ENCODE results near the gene ZC3H14.
A peak's percentile ranks its signal among the peaks of the same experiment; 100 is the strongest.
"Not testable (repeated sequence)": the region's sequence is repeated elsewhere in the genome, so short reads cannot be mapped to it uniquely, and the experiment has no call there.

The ZC3H14 gene, protein sequence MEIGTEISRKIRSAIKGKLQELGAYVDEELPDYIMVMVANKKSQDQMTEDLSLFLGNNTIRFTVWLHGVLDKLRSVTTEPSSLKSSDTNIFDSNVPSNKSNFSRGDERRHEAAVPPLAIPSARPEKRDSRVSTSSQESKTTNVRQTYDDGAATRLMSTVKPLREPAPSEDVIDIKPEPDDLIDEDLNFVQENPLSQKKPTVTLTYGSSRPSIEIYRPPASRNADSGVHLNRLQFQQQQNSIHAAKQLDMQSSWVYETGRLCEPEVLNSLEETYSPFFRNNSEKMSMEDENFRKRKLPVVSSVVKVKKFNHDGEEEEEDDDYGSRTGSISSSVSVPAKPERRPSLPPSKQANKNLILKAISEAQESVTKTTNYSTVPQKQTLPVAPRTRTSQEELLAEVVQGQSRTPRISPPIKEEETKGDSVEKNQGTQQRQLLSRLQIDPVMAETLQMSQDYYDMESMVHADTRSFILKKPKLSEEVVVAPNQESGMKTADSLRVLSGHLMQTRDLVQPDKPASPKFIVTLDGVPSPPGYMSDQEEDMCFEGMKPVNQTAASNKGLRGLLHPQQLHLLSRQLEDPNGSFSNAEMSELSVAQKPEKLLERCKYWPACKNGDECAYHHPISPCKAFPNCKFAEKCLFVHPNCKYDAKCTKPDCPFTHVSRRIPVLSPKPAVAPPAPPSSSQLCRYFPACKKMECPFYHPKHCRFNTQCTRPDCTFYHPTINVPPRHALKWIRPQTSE

DNA sequence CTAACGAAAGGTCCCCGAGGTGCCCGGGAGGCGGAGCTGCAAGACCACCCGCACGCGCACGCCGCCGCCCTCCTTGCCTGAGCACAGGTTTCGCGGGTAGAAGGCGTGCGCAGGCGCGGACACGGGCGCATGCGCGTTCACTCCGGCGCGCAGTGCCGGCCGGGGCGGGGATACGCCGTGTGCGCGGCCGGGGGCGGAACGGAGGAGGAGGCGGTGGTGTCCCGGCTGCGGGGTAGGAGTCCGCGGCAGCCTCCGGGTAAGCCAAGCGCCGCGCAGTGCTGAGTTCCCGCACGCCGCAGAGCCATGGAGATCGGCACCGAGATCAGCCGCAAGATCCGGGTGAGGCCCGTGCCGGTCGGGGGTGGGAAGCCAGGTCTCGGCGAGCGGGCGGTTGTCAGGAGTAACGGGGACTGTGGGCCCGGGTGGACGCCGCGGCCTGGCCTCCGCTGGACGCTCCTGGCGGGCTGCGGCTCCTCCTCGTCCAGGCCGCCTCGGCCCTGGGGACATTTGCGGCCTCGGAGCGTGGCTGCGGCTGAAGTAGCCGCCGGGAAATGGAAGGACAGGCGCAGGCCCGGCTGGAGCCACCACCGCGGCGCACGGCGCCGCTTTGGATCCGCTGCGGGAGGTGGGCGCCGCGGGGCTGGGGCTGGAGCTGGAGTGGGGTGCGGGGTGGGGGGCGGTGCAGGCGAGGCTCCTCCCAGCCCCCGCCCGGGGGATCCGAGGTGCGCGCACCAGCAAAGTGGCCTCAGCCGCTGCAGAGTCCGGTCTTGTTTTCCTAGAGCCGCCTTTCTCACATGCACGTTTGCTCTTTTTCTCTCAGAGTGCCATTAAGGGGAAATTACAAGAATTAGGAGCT, at the start of gene ZC3H14:
TSS of gene ZC3H14 (plus strand) at position 207 of the 856 bp plus-strand sequence. CDS start at position 304, 97 bp downstream.
- DNase-seq (ENCODE audit: low read depth in 1 of 2, low spot score in 1 of 2), result peak; percentile 80 to 81

- DNase-seq (ENCODE audit: low read depth in 1 of 2, low spot score in 1 of 2), result no peak
Observed at GRCh38 chr14:88515499-88516221, 47.2 kb upstream of the ZC3H14 start.

GRCh38 chr14:88516861-88517357, 45.9 kb upstream of the ZC3H14 start:
- DNase-seq (ENCODE audit: low read depth in 1 of 2, low spot score in 1 of 2), result no peak

DNA sequence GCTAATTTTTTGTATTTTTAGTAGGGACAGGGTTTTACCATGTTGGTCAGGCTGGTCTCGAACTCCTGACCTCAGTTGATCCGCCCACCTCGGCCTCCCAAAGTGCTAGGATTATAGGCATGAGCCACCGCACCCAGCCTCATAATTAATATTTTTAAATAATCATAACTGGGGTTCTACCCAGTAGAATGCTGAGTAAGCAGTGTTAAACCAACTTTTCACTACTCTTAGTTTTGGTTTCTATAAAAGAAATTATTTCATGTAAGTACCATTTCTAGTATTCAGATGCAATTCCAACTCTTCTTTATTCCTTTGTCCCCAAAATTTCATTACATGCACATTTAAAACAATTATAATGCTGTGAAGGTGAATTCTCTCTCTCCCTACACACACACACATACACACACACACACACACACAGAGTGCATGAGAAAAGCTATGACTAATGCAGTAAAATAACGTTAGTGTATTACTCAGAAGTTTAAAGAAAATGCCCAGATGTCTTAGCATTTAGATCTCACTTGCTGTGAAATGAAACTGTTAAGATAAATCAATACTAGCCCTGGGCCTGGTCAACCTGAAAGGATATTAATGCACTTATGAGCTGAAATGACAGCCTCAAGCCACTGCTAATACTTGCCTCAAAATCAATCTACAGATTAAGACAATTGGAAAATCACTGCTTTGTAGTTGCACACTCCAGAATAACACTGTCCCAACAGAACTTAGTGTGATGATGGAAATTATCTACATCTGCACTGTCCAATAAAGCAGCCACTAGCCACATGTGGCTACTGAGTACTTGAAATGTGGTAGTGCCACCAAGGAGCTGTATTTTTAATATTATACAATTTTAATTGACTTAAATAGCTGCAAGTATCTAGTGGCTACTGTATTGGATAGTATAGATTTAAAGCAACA, 44.0 kb upstream of the ZC3H14 start:
- DNase-seq (ENCODE audit: low read depth in 1 of 2, low spot score in 1 of 2), result no peak

DNA sequence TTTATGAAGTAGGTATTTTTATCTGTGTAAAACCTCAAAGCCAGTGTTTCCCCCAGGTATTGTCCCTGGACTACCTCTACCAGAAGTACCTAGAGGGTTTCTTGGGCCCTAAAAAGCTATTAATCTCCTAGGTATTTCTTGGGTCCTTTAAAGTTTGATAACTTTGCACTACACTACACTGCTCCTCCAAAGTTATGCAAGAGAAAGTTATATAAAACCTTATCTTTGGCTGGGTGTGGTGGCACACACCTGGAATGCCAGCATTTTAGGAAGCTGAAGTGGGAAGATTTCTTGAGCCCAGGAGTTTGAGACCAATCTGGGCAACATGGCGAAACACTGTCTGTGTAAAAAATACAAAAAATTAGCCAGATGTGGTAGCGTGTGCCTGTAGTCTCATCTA, 42.9 kb upstream of the ZC3H14 start:
- DNase-seq (ENCODE audit: low read depth in 1 of 2, low spot score in 1 of 2), result no peak

DNA sequence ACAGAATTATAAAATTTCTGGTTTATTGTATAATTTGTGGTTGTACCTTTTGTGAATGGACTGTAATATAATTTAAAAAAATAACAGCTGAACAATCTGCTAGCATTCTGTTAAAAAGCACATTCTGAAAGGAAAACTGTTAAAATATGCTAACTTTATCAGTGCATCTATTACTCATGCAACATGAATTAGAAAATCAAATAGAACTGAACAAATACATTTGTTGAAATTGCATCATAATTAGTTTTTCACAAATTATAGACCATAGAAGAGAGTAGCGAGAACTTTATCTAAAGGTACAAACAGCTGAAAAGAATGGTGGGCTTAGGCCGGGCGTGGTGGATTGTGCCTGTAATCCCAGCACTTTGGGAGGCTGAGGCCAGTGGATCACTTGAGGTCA, 41.0 kb upstream of the ZC3H14 start:
- DNase-seq (ENCODE audit: low read depth in 1 of 2, low spot score in 1 of 2), result no peak

- DNase-seq (ENCODE audit: low read depth in 1 of 2, low spot score in 1 of 2), result no peak
Observed at GRCh38 chr14:88522393-88522792, 40.4 kb upstream of the ZC3H14 start.

GRCh38 chr14:88529889-88530288, 32.9 kb upstream of the ZC3H14 start:
- DNase-seq (ENCODE audit: low read depth in 1 of 2, low spot score in 1 of 2), result not testable (repeated sequence)

GRCh38 chr14:88533064-88533602, 29.7 kb upstream of the ZC3H14 start:
- no peak for DNase-seq (ENCODE audit: low read depth in 1 of 2, low spot score in 1 of 2)

DNA sequence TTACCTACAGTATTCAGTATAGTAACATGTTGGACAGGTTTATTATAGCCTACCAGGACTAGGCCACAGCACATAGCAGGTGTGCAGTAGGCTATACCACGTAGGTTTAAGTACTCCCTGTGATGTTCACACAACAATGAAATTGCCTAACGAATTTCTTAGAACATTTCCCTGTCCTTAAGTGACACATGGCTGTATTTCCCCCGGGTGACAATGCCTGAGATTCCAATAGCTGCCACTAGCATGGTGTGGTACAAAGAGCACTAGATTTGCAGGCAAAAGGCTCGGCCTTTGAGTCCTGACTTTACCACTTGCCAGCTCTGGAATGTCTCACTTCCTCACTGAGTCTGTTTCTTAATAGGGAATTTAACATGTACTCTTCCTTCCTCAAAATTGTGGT, 27.7 kb upstream of the ZC3H14 start:
- DNase-seq (ENCODE audit: low read depth in 1 of 2, low spot score in 1 of 2), result no peak

- DNase-seq (ENCODE audit: low read depth in 1 of 2, low spot score in 1 of 2), result no peak
Observed at GRCh38 chr14:88535813-88536212, 27.0 kb upstream of the ZC3H14 start.

- no peak for DNase-seq (ENCODE audit: low read depth in 1 of 2, low spot score in 1 of 2)
Observed at GRCh38 chr14:88541324-88541723, 21.5 kb upstream of the ZC3H14 start.

GRCh38 chr14:88542857-88543795, 19.7 kb upstream of the ZC3H14 start:
- no peak for DNase-seq (ENCODE audit: low read depth in 1 of 2, low spot score in 1 of 2)

DNA sequence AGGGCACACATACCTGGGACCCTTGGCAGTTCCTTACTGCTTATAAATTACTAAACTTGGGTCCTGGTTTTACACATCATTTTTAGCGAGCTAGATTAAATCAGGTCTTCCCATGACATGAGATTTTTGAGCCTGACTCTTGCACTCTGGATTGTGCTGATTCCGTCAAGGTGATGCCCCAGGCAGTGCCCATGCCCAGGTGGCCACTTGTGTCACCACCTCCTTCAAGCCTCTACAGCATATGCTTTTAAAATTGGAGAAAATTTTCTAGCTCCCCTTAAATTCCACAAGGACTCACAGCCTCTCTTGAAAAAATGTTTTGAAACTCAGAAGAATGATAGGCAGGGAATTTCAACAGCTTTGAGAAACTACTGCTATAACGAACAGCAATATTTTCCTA, 17.6 kb upstream of the ZC3H14 start:
- no peak for DNase-seq (ENCODE audit: low read depth in 1 of 2, low spot score in 1 of 2)

DNA sequence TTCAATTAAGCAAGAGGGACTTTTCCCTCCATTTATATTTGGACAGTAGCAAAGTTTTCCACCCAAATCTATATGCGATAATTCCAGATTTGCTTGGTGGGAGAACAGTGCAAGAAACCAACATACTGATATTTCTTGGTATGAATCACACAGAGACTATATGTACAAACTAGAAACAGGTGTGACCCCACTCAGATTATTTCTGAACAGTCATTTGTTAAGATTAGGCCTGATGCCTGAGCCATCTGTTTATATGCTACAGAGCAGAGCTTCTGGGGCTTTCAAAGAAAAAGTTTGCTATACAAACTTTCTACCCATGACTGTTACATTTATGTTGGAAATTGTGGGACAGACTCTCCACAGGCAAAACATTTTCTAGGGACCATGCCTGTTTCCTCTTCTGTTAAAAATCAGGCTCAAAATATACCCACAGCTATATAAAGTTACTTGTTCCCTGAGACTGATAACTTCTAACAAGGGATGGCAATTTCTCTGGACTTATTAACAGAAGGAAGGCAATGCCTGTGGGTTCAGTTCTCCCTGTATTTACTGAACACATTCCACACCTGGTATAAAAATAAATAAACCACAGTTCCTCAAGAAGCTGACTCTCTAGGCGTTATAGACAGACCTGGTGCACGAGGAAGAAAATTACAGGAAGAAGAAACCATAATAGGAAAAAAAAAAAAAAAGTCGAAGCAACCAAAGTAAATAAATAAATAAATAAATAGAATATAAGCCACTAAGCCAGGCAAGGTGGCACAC, 16.0 kb upstream of the ZC3H14 start:
- DNase-seq (ENCODE audit: low read depth in 1 of 2, low spot score in 1 of 2), result no peak

DNA sequence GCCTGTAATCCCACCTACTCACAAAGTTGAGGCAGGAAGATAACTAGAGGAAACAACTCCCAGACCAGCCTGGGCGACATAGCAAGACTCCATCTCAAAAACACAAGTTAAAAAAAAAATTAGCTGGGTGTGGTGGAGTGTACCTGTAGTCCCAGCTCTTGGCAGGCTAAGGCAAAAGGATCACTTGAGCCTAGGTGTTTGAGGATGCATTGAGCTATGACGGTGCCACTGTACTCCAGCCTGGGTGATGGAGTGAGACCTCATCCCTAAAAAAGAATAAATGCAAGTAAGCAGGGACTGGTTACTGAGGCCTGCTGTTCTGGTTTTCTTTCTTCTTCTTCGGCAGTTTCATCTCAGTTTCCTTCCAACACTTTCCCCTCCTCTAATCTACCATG, 15.5 kb upstream of the ZC3H14 start:
- DNase-seq (ENCODE audit: low read depth in 1 of 2, low spot score in 1 of 2), result no peak

DNA sequence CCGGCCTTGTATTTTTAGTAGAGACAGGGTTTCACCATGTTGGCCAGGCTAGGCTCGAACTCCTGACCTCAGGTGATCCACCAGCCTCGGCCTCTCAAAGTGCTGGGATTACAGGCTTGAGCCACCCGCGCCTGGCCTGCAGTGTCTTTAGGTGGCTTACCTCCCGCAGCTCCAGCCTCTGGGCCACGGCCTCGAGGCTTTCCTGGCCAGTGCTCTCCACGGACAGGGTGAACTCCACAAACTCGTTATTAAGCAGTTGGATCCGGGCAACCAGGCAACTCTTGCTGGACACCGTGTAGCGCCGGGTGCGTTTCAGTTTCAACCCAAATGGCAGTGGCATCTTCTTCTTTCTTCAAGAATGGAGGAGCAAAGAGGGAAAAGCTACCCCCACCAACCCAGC, 12.8 kb upstream of the ZC3H14 start:
- no peak for DNase-seq (ENCODE audit: low read depth in 1 of 2, low spot score in 1 of 2)

Data from stimulated activated CD4-positive, alpha-beta T cell treated with anti-CD3 and anti-CD28 coated beads, Interleukin-15, amount 100 ng/mL, for 1 hour (primary cell).